NCI-H2107 (cell line): Measurements from ENCODE around the gene SMG9.

Experiments
- DNase-seq: peaks from one replicate; lab custom pipeline; 2025; lab: John Stamatoyannopoulos, UW

The SMG9 gene

DNA sequence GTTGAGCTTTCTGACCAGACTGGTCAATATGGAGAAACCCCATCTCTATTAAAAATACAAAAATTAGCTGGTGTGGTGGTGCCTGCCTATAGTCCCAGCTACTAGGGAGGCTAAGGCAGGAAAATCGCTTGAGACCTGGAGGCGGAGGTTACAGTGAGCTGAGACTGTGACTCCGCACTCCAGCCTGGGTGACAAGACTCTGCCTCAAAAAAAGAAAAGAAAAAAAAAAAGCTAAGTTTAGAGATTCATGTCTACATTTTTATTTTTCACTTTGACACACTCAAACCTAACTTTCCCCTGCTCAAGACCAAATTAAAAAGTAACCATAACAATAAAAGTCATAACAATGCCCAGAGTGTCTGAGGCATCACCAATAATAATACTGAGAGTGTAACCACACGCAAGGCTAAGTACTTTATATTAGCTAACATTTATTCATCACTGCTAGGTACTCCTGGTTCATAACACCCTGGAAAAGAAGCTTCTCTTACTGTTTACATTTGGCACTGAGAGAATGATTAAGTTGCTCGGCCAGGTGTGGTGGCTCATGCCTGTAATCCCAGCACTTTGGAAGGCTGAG lies 33.2 kb downstream of the SMG9 start:
- no peak for DNase-seq

DNA sequence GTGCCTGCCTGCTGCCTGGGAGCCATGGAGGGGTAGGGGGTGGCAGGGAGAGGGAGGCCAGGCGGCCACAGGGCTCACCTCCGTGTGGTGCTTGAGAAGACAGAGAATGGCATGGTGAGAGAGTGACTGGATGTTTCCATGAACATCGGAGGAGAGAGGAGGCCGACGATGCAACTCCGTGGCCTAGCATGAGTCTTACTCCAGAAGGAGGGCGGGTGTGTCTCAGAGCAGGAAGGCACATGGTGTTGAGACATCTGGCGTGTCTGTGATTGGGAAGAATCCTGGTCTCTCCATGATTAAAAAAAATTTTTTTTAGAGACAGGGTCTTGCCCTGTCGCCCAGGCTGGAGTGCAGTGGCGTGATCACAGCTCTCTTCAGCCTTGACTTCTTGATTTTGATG lies 33.8 kb downstream of the SMG9 start:
- no peak for DNase-seq

DNA sequence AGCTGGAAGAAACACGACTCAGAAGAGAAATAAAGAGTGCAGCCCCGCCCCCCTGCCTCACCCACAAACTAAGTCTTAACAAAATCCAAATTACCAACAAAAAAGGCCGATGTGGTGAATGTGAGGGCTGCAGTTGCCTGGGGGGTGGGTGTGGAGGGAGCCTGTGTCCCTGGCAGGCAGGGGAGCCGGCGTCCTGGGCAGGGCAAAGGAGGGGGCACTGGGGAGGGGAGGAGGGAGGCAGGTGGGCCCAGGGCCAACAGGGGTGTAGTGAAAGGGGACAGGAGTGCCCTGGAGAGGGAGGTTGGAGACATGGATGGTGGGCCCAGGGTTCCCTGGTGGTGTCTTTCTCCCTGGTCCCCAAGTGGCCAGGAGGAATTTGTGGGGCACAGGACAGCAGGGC lies 34.8 kb downstream of the SMG9 start:
- DNase-seq: no peak

DNA sequence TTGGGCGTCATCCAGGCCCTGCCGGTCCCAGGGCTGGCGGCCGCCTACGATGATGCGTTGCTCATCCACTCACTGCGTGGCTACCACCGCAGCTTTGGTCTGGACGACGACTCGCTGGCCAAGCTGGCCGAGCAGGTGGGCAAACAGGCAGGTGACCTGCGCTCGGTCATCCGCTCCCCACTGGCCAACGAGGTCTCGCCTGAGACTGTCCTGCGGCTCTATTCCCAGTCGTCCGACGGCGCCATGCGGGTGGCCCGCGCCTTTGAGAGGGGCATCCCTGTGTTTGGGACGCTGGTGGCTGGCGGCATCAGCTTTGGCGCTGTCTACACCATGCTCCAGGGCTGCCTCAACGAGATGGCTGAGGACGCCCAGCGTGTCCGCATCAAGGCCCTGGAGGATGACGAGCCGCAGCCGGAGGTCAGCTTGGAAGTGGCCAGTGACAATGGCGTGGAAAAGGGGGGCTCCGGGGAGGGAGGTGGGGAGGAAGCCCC lies 35.3 kb downstream of the SMG9 start:
- DNase-seq: no peak

DNA sequence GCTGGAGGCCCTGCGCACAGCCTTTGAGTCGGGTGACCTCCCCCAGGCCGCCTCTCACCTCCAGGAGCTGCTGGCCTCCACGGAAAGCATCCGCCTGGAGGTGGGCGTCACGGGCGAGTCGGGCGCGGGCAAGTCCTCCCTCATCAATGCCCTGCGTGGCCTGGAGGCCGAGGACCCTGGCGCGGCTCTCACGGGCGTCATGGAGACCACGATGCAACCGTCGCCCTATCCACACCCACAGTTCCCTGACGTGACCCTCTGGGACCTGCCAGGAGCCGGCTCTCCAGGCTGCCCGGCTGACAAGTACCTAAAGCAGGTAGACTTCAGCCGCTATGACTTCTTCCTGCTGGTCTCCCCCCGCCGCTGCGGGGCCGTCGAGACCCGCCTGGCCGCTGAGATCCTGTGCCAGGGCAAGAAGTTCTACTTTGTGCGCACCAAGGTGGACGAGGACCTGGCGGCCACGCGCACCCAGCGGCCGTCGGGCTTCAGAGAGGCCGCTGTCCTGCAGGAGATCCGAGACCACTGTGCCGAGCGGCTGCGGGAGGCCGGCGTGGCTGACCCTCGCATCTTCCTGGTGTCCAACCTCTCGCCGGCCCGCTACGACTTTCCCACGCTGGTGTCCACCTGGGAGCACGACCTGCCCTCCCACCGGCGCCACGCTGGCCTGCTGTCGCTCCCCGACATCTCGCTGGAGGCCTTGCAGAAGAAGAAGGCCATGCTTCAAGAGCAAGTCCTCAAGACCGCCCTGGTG lies 36.0 kb downstream of the SMG9 start:
- DNase-seq: no peak

DNA sequence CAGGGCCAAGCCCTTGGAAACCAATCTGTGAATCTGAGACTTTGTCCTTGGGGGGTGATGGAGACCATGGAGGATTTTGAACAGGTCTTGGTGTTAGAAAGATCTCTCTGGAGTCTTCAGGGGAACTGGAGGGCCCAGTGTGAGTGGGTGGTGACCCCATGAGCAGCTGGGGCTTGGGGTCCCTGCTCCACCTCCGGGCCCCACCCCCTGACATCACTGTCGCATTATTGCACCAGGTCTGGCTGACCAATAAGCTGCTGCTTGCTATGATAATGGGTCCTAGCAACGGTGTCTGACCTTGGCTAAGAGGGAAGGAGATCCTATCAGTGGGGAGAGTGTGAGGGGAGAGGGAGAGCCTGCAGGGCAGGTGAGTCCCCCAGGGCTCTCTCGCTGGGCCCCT lies 39.0 kb downstream of the SMG9 start, which contains the start of gene IRGC:
IRGC (plus strand) TSS at position 301 of the 400 bp plus-strand sequence. CDS start 2,483 bp downstream, outside the sequence.
- no peak for DNase-seq

DNA sequence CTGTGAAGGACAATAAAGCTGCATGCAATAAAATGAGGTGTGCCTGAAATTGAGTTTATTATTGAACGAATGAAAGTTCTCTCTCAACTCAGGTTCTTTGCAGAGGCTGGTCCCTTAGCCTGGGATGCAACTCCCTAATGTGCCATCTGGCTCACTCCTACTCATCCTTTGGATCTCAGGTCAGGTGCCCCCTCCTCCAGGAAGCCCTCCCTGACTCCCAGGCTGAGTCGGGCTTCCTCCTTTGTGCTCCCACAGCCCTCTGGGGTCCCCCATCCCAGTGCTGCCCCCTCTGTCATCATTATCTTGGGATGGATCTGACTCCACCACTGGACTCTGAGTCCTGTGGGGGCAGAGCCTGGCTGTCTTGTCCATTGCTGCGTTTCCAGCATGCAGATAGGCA lies 41.6 kb downstream of the SMG9 start:
- no peak for DNase-seq

DNA sequence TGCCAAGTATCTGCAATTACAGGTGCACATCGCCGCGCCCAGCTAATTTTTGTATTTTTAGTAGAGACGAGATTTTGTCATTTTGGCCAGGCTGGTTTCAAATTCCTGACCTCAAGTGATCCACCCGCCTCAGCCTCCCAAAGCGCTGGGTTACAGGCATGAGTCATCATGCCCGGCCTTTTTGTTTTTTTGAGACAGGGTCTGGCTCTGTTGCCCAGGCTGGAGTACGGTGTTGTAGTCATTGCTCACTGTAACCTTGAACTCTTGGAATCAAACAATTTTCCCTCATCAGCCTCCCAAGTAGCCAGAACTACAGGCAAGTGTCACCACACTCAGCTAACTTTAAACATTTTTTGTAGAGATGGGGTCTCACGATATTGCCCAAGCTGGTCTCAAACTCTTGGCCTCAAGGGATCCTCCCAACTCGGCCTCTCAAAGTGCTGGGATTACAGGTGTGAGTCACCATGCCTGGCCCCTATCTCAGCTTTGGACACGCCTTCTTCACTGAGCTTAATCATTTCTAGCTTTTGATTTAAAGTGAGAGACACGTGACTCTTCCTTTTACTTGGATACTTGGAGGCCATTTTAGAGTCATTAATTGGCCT lies 42.9 kb downstream of the SMG9 start:
- no peak for DNase-seq

DNA sequence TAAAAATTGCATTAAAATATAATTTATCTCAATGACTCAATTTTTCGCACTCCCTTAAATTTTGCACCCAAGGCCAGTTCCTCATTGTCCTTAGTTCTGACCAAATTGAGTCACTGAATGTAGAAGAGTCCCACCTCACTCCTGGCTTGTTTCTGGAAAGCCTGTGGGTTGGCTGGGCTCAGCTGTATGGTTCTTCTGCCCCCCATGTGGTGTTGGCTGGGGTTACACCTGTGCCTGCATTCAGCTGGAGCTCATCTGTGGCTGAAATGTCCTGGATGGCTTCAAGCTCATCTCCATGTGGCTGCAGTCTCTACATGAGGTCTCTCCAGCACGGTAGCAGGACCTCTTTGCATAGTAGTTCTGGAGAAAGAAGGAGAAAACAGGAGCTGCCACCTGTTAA lies 46.0 kb downstream of the SMG9 start:
- DNase-seq: no peak

DNA sequence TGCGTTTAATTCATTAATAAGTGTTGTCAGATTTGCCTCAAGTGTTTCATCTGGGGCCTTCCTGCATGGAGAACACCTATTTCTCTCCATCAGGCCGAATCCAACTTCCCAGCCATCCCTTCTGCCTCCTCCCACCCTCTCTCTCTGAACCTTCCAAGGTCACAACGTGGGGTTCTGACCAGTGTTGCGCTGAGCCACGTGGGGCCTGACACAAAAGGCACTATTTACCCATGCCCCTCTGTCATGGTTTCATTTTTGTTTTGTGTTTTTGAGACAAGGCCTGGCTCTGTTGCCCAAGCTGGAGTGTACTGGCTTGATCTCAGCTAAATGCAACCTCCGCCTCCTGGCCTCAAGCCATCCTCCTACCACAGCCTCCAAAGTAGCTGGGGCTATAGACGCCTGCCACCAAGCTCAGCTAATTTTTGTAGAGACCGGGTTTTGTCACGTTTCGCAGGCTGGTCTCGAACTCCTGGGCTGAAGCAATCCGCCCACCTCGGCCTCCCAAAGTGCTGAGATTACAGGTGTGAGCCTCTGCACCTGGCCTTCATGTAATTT lies 47.5 kb downstream of the SMG9 start:
- DNase-seq: no peak

DNA sequence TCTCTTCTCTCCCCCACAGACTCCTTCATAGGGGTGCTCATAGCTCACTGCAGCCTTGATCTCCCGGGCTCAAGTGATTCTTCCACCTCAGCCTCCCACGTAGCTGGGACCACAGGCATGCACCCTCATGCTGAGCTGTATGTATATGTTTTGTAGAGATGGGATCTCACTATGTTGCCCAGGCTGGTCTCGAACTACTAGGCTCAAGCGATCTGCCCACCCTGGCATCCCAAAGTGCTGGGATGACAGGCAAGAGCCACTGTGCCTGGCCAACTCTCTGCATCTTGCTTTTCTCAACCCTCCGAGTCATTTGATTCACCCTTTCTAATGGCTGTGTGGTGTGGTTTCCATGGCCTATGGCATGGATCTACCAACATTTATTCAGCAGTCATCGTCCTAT lies 49.0 kb downstream of the SMG9 start:
- no peak for DNase-seq

DNA sequence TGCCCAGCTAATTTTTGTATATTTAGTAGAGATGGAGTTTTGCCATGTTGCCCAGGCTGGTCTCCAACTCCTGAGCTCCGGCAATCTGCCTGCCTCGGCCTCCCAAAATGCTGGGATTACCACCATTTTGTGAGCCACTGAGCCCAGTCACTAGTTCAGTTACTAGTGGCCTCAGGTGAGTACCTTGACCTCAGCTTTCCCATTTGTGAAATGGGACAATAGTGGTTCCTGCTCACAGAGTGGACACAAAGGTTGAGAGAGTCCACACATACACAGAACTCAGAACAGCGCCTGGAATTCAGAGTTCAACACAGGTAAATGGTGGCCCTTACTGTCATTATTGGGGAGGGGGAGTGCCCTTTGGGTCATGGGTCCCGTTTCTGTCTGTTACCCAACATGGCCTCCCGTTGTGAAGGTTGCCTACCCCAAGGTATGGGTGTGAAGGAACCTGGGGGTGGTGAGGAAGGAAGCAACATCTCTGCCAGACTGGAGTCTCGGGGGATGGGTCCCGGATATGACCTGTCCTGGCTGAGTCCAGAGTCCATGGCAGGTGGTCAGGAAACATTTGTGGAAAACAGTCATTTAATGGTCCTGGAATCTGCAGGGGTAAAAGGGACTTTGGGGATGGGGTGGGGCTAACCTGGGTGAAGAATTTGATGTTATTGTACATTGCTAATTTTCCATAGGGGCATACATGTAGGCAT lies 50.6 kb downstream of the SMG9 start:
- DNase-seq: no peak

DNA sequence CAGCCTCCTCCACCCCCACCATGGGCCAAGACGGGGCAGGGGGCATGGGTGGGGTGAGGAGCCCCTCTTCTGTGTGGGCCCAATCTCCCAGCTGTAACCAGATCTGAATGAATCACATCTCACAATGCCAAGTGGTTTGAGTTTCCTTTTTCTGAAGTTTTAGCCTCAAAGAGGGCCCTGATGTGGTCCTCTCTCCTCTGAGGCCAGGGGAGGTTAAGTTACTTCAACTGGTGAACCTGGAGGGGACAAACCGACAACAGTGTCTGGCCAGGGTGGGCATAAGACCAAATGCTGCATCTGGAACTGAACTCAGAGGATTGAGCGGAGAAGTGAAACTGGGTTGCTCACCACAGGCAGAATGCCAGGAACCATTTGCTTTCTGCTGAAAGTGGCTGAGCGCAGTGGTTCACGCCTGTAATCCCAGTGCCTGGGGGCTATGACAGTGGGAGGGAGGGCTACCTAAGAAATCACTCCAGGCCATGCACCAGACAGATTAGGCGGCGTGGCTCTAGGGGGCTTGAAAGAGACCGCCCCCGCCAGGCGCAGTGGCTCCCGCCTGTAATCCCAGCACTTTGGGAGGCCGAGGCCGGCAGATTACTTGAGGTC lies 54.3 kb downstream of the SMG9 start:
- DNase-seq: no peak

DNA sequence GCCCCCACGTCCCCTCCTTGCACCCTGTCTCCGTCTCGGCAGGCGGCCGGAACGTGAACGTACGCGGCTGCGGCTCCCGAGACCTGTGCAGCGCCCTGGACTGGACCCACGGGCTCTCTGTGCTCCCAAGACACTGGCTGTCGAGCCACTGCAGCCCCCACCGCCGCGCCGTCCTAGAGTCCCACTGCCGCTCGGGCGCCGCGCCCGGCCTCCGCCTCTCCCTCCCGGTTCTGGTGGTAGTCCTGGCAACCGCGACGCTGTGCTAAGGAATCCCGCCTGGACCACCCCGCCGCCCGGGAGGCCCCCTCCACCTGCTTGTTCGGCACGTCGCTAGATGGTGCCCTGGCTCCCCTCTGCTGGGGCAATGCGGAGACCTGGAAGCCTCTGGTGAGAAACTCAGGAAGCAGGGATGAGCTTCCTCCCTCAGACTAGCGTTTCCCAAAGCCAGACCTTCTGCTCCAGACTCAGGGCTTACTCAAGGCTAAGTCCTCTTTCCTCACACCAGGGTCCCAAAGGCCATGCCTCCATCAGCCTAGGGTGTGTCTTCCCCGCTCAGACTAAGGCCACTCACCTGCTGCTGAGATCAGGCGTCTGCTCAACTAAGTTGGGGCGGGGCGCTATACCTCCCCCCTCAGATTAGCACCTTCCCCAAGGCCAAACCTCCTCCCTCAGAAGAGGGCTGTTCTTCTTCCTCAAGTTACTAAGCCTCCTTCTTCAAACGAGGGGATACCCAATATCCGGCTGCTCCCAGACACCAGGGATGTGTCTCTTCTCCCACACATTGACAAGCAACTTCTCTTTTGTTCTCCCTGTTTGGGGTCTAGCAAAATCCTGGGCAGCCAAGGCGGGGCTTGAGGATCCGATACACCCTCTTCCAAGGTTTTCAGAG lies 55.0 kb downstream of the SMG9 start:
- no peak for DNase-seq

DNA sequence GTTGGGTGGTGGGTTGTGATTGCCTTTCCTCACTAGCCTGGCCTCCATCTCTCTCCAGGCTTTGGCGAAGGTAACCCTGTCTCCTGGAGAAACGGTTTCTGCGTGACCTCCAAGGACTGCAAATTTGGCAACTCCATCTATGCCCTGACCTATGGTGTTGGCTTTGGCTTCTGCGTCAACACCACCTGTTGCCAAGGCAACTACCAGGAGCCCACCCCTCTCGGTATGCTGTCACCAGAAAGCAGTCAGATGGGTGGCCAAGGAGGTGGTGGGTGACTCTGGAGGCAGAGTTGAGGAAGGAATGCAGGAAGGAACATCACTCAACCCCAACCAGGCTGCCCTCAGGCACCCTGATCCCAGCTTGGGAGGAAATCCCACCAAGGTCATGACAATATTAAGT lies 57.5 kb downstream of the SMG9 start:
- DNase-seq: no peak

DNA sequence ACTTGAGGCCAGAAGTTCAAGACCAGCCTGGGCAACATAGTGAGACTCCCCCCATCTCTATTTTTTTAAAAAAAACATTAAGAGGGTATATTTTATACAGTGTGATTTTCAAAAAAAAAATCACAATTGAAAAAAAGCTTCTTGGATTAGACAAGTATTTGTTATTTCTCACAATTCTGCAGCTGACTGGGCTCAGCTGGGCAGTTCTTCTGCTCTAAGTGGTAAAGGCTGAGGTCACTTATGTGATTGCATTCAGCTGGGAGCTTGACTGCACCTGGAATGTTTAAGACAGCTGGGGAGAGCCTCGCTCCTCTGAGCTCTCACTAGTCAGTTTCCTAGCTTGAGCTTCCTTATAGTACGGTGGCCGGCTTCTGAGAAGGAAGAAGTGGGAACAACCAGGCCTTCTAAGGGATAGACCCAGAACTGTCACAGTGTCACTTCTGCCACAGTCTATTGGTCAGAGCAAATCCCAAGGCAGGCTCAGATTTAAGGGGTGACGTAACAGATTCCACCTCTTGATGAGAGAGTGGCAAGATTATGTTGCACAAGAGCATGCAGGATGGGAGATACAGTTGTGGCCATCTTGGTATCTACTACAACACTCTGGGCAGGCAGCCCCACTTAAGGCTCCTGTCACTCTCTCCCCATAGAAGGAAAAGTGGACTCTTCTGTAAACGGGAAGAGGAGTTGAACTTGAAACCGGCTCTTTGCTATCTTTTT lies 58.6 kb downstream of the SMG9 start:
- DNase-seq: no peak

DNA sequence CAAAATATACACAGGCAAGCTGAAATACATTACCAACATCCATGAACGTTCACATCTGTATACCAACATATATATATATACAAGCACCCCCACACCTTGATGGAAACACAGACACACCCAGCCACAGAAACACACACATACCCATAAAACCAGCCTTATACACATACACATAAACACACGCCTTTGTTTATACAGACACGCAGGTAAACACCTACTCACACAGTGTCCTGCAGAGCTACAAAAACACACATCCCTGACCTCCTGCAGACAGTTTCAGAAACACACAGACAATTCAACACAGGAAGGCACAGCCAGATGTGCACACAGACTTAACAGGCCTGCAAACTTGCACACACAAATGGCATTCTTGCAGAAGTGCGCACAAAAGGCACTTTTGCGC lies 60.2 kb downstream of the SMG9 start:
- DNase-seq: no peak

DNA sequence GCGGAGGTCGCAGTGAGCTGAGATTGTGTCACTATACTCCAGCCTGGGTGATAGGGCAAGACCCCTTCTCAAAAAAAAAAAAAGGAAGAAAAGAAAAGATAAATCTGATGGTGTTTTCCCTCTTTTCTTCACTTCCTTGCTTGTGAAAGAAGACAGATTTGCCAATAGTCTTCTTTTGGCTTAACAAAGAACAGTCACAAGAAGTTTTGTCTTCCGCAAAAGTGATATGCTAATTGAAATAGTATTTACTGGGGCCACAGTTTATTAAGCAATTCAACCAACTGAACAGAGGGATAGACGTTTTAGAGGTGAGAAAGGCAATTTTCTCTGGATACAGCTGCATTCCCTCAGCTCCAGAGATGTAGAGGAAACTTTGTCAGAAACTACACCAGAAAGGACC lies 61.9 kb downstream of the SMG9 start:
- DNase-seq: no peak

DNA sequence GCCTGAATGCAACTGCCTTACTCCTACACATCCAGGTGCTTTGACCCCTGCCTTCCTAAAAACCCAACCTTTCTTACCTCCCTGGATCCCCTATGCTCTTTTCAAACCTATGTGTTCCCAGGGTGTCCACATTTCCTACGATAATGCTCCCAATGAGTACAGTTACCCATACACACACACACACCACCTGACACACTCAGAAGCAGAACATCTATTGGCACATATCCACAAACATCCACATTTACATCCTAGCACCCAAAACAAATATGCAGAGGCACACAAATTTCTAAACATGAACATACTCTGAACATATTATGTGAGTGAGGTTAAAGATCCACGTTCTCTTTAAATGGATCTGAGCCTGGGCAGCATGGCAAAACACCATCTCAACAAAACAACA lies 62.4 kb downstream of the SMG9 start:
- no peak for DNase-seq

DNA sequence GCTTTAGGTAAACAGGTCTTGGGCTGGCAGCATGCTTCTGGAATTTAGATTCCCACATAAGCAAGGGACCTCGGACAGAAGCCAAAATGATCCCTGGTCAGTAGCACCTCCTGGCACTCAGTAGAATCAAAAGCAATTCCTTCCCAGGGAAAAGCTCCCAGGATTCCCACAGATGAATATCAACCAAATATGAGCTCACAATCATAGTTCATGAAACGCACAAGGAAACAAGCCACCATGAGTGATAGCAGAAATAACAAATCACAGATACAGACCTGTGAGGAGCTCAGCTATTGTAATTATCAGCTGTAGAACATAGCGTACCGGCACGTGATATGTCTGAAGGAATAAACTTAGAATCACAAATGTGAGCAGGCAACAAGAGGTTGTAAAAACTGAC lies 63.0 kb downstream of the SMG9 start:
- no peak for DNase-seq
